OCI-LY3 (cell line): ENCODE data around the gene KCTD17.

Source experiments
- EZH2phosphoT487 ChIP-seq: fragments of 200-600 bp; shearing (Covaris generic); IDR thresholded peaks from 2 replicates; pipeline ENCODE4 v1.6.1; 2018; ENCODE audit warnings: antibody characterized with exemption, mixed run types, low read depth
- TF ChIP-seq, protein P1 (sequence below): fragments of 200-600, 300-600 bp; sonication (generic); IDR thresholded peaks from 2 replicates; pipeline ENCODE4 v1.5.1; 2014; ENCODE audit warnings: antibody characterized with exemption, low read length, low read depth

DNA sequence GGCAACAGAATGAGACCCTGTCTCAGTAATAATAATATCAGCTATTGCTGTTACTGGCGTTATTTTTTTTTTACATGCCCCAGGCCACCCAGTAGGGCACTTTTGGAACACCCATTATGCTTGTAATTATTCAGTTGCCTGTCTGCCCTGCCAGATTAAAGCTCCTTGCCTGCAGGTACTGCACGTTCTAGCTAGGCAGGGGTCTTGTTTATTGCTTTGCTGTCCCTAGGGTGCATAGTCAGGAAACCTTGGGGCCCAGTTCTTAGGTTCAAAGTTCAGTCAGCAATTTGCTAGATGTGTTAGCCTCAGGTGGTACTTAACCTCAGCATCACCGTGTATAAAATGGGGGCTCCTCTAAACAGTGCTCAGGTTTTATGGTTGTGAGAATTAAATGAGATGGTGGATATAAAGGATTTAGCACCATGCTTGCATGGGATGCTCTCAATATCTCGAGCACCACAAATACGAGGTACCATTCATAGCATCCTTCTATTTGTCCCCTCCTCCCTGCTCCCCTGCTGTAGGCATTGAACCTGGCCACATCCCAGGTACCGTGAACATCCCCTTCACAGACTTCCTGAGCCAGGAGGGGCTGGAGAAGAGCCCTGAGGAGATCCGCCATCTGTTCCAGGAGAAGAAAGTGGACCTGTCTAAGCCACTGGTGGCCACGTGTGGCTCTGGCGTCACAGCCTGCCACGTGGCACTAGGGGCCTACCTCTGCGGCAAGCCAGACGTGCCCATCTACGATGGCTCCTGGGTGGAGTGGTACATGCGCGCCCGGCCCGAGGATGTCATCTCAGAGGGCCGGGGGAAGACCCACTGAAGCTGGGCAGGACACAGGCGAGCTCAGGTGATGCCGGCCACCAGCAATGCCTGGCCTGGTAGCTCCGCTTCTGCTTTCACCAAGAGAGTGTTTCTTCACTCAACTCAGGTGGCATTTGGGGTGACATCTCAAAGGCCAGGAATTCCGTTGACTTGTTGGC lies 22.6 kb upstream of the KCTD17 start:
- TF ChIP-seq, protein P1, sequence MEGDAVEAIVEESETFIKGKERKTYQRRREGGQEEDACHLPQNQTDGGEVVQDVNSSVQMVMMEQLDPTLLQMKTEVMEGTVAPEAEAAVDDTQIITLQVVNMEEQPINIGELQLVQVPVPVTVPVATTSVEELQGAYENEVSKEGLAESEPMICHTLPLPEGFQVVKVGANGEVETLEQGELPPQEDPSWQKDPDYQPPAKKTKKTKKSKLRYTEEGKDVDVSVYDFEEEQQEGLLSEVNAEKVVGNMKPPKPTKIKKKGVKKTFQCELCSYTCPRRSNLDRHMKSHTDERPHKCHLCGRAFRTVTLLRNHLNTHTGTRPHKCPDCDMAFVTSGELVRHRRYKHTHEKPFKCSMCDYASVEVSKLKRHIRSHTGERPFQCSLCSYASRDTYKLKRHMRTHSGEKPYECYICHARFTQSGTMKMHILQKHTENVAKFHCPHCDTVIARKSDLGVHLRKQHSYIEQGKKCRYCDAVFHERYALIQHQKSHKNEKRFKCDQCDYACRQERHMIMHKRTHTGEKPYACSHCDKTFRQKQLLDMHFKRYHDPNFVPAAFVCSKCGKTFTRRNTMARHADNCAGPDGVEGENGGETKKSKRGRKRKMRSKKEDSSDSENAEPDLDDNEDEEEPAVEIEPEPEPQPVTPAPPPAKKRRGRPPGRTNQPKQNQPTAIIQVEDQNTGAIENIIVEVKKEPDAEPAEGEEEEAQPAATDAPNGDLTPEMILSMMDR = no peak
- no peak for TF ChIP-seq EZH2phosphoT487
